Karpas-422 (cell line): ENCODE data around the gene MTCL3.

ENCODE experiments used
- DNase-seq: peaks from one replicate; pipeline ENCODE4 v3.0.0-alpha.2; 2015
- H2AFZ ChIP-seq: fragments of 200-600 bp; sonication (generic); 2 replicates; pipeline ENCODE4 v1.6.1; 2014; ENCODE audit warnings: antibody characterized with exemption, low read length, mixed read lengths
- H3K27ac ChIP-seq: fragments of 200-600 bp; sonication (generic); 2 replicates; pipeline ENCODE4 v1.5.1; 2014; ENCODE audit warnings: mild to moderate bottlenecking, low read length, moderate library complexity
- H3K27me3 ChIP-seq: fragments of 200-600 bp; sonication (generic); 2 replicates; pipeline ENCODE4 v1.6.1; 2014; ENCODE audit warnings: low read length, mixed read lengths
- H3K36me3 ChIP-seq: fragments of 200-600 bp; sonication (generic); 2 replicates; pipeline ENCODE4 v1.6.1; 2014; ENCODE audit warnings: low read length, mixed read lengths; ENCODE audit not compliant: insufficient read depth
- H3K4me1 ChIP-seq: fragments of 200-600 bp; sonication (generic); 2 replicates; pipeline ENCODE4 v1.6.1; 2014; ENCODE audit warnings: mild to moderate bottlenecking, low read length, mixed read lengths
- H3K4me2 ChIP-seq: fragments of 200-600 bp; sonication (generic); 2 replicates; pipeline ENCODE4 v1.6.1; 2014; ENCODE audit warnings: low read length, low read depth, mild to moderate bottlenecking; ENCODE audit not compliant: poor library complexity, severe bottlenecking
- H3K4me3 ChIP-seq: fragments of 200-600 bp; sonication (generic); 2 replicates; pipeline ENCODE4 v1.5.1; 2014; ENCODE audit warnings: mild to moderate bottlenecking, antibody characterized with exemption, low read length, mixed read lengths
- H3K79me2 ChIP-seq: fragments of 200-600 bp; sonication (generic); 2 replicates; pipeline ENCODE4 v1.6.1; 2014; ENCODE audit warnings: mild to moderate bottlenecking, low read length, mixed read lengths
- H3K9ac ChIP-seq: fragments of 200-600 bp; sonication (generic); 2 replicates; pipeline ENCODE4 v1.6.0; 2014; ENCODE audit warnings: low read length
- H3K9me2 ChIP-seq: fragments of 200-600 bp; sonication (generic), shearing (Covaris generic); replicated peaks from 2 replicates; pipeline ENCODE4 v1.6.0; 2014; ENCODE audit warnings: mild to moderate bottlenecking, low read length, moderate library complexity; ENCODE audit not compliant: insufficient read depth
- H3K9me3 ChIP-seq: fragments of 300-700, 200-600 bp; sonication (generic); 2 replicates; pipeline ENCODE4 v1.6.1; 2014; ENCODE audit warnings: low read length, mixed read lengths
- H4K20me1 ChIP-seq: fragments of 200-600 bp; sonication (generic); 2 replicates; pipeline ENCODE4 v1.6.1; 2014; ENCODE audit warnings: mild to moderate bottlenecking, antibody characterized with exemption, low read length, low read depth; ENCODE audit not compliant: insufficient read depth

Gene MTCL3

GRCh38 chr6:127513425-127513824, 5.7 kb downstream of the MTCL3 start:
- Histone ChIP-seq H3K27ac (no peak overlapping the region), H3K9me2 (no peaks in the 10 kb centered on the region), H3K27me3 (no peaks in the 10 kb centered on the region), H3K4me1 (peaks cover 17% of the 10 kb centered on the region), H3K4me2 (no peak overlapping the region), H3K36me3 (no peaks in the 10 kb centered on the region), H3K79me2 (no peaks in the 10 kb centered on the region), H3K9ac (no peak overlapping the region), H3K4me3 (no peak overlapping the region), H4K20me1 (no peaks in the 10 kb centered on the region), H2AFZ (no peak overlapping the region), H3K9me3 (no peaks in the 10 kb centered on the region)
- no peak for DNase-seq

- no peak overlapping the region for H2AFZ ChIP-seq
- no peaks in the 10 kb centered on the region for H4K20me1 ChIP-seq
- H3K9me2 ChIP-seq: no peaks in the 10 kb centered on the region
- no peak overlapping the region for H3K9ac ChIP-seq
- H3K4me3 ChIP-seq: no peak overlapping the region
- no peaks in the 10 kb centered on the region for H3K79me2 ChIP-seq
- no peaks in the 10 kb centered on the region for H3K36me3 ChIP-seq
- H3K27ac ChIP-seq: no peak overlapping the region
- H3K4me1 ChIP-seq: peaks cover 7% of the 10 kb centered on the region
- no peaks in the 10 kb centered on the region for H3K27me3 ChIP-seq
- no peak overlapping the region for H3K4me2 ChIP-seq
- no peaks in the 10 kb centered on the region for H3K9me3 ChIP-seq
- DNase-seq: no peak
Measured at GRCh38 chr6:127510876-127511275, 8.3 kb downstream of the MTCL3 start.

GRCh38 chr6:127506894-127507293, 12.2 kb downstream of the MTCL3 start:
- no peaks in the 10 kb centered on the region for H3K79me2 ChIP-seq
- no peaks in the 10 kb centered on the region for H3K9me3 ChIP-seq
- no peaks in the 10 kb centered on the region for H3K4me1 ChIP-seq
- H3K9me2 ChIP-seq: no peaks in the 10 kb centered on the region
- no peaks in the 10 kb centered on the region for H4K20me1 ChIP-seq
- H3K4me3 ChIP-seq: no peak overlapping the region
- H3K9ac ChIP-seq: no peak overlapping the region
- H3K36me3 ChIP-seq: no peaks in the 10 kb centered on the region
- DNase-seq: no peak
- no peaks in the 10 kb centered on the region for H3K27me3 ChIP-seq
- H2AFZ ChIP-seq: no peak overlapping the region
- H3K4me2 ChIP-seq: no peak overlapping the region
- H3K27ac ChIP-seq: no peak overlapping the region

DNA sequence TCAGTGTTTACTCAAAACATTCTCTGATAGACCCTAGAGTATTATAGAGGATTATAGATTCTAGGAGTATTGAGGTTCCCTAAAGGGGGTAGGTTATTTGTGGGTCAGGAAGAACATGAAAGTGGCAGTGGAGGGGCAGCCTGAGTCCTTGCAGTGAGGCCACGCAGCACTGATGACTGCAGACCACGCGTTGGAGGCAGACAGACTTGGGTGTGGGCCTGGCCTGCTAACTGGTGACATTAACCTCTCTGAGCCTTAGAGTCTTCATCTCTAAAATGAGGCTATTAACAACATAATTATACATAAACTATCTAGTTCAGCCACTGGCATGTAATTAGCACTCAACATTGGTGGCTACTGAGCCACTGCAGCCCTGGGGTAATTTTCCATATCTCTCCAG, 16.1 kb downstream of the MTCL3 start:
- Histone ChIP-seq H3K36me3 (no peaks in the 10 kb centered on the region), H4K20me1 (no peaks in the 10 kb centered on the region), H3K79me2 (no peaks in the 10 kb centered on the region), H3K9me2 (no peaks in the 10 kb centered on the region), H3K9me3 (no peaks in the 10 kb centered on the region), H3K4me1 (no peaks in the 10 kb centered on the region), H2AFZ (no peak overlapping the region), H3K27ac (no peak overlapping the region), H3K9ac (no peak overlapping the region), H3K4me3 (no peak overlapping the region), H3K27me3 (no peaks in the 10 kb centered on the region), H3K4me2 (no peak overlapping the region)
- DNase-seq: no peak

DNA sequence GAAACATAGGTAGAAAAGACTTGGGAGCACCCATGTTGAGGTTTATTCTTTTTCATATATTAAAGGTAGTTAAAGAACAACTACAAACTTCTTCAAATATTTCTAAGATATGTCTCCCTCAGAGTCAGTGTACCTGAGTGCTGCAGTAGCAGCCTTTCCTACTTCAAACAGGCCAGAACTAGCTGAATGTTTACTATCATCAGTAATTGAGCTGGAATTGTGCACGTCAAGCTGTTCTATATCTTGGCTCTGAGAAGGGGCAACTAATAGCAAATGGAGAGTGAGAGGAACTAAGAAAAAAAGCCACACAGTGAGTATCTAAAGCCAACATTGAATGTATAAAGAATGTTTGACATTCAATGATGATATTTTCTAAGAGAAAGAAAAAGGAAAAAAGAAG, 21.7 kb downstream of the MTCL3 start:
- no peak overlapping the region for H3K4me3 ChIP-seq
- H3K9me2 ChIP-seq: no peaks in the 10 kb centered on the region
- no peak overlapping the region for H2AFZ ChIP-seq
- H3K4me2 ChIP-seq: no peak overlapping the region
- H4K20me1 ChIP-seq: no peaks in the 10 kb centered on the region
- no peak overlapping the region for H3K9ac ChIP-seq
- H3K27me3 ChIP-seq: no peaks in the 10 kb centered on the region
- no peaks in the 10 kb centered on the region for H3K36me3 ChIP-seq
- no peaks in the 10 kb centered on the region for H3K4me1 ChIP-seq
- no peak for DNase-seq
- H3K27ac ChIP-seq: no peak overlapping the region
- H3K9me3 ChIP-seq: no peaks in the 10 kb centered on the region
- no peaks in the 10 kb centered on the region for H3K79me2 ChIP-seq

- Histone ChIP-seq H3K79me2 (no peaks in the 10 kb centered on the region), H3K36me3 (no peaks in the 10 kb centered on the region), H3K9ac (no peak overlapping the region), H3K27ac (no peak overlapping the region), H3K4me3 (no peak overlapping the region), H3K9me2 (no peaks in the 10 kb centered on the region), H3K4me2 (no peak overlapping the region), H4K20me1 (no peaks in the 10 kb centered on the region), H3K4me1 (no peaks in the 10 kb centered on the region), H3K27me3 (no peaks in the 10 kb centered on the region), H2AFZ (no peak overlapping the region), H3K9me3 (no peaks in the 10 kb centered on the region)
- no peak for DNase-seq
Measured at GRCh38 chr6:127496471-127496870, 22.7 kb downstream of the MTCL3 start.

DNA sequence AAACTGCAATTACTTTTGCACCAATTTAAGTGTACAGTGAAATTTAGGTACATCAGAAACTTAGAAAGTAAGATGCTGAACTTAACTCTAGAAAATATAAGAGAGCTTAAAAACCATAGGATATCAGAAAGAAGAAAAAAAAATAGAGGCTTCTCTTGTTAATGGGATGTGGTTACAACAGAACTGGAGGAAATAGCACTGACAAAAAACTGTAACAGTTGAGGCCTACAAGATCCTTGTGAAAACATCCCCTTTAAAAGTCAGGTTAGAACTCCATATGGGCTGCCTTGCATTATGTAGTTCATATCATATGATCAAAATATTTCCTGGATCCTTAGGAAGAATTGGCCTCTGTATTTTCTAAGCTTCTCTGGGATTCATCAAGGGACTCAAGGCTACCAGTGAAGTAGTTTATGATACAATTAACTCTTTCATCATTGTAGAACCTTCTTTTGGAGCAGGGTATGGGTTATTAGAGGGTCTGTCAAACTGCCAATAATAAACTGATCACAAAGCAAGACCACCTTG, 24.8 kb downstream of the MTCL3 start:
- no peak overlapping the region for H2AFZ ChIP-seq
- H3K79me2 ChIP-seq: no peaks in the 10 kb centered on the region
- no peaks in the 10 kb centered on the region for H4K20me1 ChIP-seq
- no peaks in the 10 kb centered on the region for H3K36me3 ChIP-seq
- no peaks in the 10 kb centered on the region for H3K9me2 ChIP-seq
- H3K27ac ChIP-seq: no peak overlapping the region
- no peak overlapping the region for H3K4me2 ChIP-seq
- no peaks in the 10 kb centered on the region for H3K4me1 ChIP-seq
- no peak for DNase-seq
- no peaks in the 10 kb centered on the region for H3K9me3 ChIP-seq
- no peak overlapping the region for H3K4me3 ChIP-seq
- no peak overlapping the region for H3K9ac ChIP-seq
- no peaks in the 10 kb centered on the region for H3K27me3 ChIP-seq

DNA sequence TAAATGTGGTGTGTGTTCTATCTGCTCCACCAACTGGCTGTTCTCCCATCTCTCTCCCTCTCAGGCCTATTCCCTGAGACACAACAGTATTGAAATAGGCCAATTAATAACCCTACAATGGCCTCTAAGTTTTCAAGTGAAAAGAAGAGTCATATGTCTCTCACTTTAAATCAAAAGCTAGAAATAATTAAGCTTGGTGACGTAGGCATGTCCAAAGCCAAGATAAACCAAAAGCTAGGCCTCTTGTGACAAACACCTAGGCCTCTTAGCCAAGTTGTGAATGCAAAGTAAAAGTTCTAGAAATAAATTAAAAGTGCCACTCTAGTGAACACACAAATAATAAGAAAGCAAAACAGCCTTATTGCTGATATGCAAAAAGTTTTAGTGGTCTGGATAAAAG, 29.9 kb downstream of the MTCL3 start:
- DNase-seq: no peak
- H3K79me2 ChIP-seq: no peaks in the 10 kb centered on the region

GRCh38 chr6:127486934-127487333, 32.2 kb downstream of the MTCL3 start:
- no peaks in the 10 kb centered on the region for H3K9me2 ChIP-seq
- H3K9ac ChIP-seq: no peak overlapping the region
- H3K36me3 ChIP-seq: no peaks in the 10 kb centered on the region
- no peak for DNase-seq
- no peaks in the 10 kb centered on the region for H4K20me1 ChIP-seq
- peaks cover 6% of the 10 kb centered on the region; the same call in 1 of the 2 replicates for H3K4me1 ChIP-seq
- H3K4me3 ChIP-seq: no peak overlapping the region
- no peak overlapping the region for H3K27ac ChIP-seq
- H3K9me3 ChIP-seq: no peaks in the 10 kb centered on the region
- H2AFZ ChIP-seq: no peak overlapping the region
- H3K79me2 ChIP-seq: no peaks in the 10 kb centered on the region
- H3K27me3 ChIP-seq: no peaks in the 10 kb centered on the region
- no peak overlapping the region for H3K4me2 ChIP-seq

More for the DNA sequence above, 29.9 kb downstream of the MTCL3 start:
- H3K4me1 ChIP-seq: no peaks in the 10 kb centered on the region
- no peak overlapping the region for H2AFZ ChIP-seq
- H4K20me1 ChIP-seq: no peaks in the 10 kb centered on the region
- no peak overlapping the region for H3K4me2 ChIP-seq
- no peaks in the 10 kb centered on the region for H3K9me2 ChIP-seq
- H3K4me3 ChIP-seq: no peak overlapping the region
- H3K9ac ChIP-seq: no peak overlapping the region
- H3K27ac ChIP-seq: no peak overlapping the region
- no peaks in the 10 kb centered on the region for H3K36me3 ChIP-seq
- no peaks in the 10 kb centered on the region for H3K9me3 ChIP-seq
- no peaks in the 10 kb centered on the region for H3K27me3 ChIP-seq
